Panc1 (cell line): ENCODE data around the gene ST8SIA5. TPM values are rescaled to one million over a fixed set of nuclear protein-coding genes. Genes with fewer than 3 reads are reported as not detected.

Experiments used
- ATAC-seq: fragments of 200-7000 bp; cut with Tn5 transposase; 2 replicates; pipeline ENCODE4 v1.9.1; 2020; ENCODE audit warnings: mild to moderate bottlenecking, moderate library complexity
- BruUV-seq: library from RNA; stranded (reverse); fragments of 400-500 nt; replicated peaks from 2 replicates; lab custom pipeline; 2021; lab: Mats Ljungman, UMichigan
- CTCF ChIA-PET: fragments of 300-600 bp; sonication (Branson Sonifier 250); formaldehyde crosslinking; loops from one replicate; lab custom pipeline; 2022; ENCODE audit warnings: antibody characterized with exemption; lab: Charles Lee
- POLR2A ChIA-PET: fragments of 300-600 bp; sonication (Branson Sonifier 250); formaldehyde crosslinking; loops from one replicate; lab custom pipeline; 2022; ENCODE audit warnings: antibody characterized with exemption; lab: Charles Lee
- DNase-seq: peaks from one replicate; pipeline ENCODE4 v3.0.0-alpha.2; 2010; ENCODE audit warnings: low read depth, low spot score
- H3K27ac ChIP-seq: 2 replicates; pipeline ENCODE4 v1.5.1; 2011; ENCODE audit warnings: mild to moderate bottlenecking, low read length, inconsistent platforms
- H3K27me3 ChIP-seq: fragments of 200-500 bp; sonication (Bioruptor generic); 2 replicates; pipeline ENCODE4 v1.6.0; 2014; ENCODE audit warnings: low read length, inconsistent platforms; ENCODE audit not compliant: control insufficient read depth, insufficient read depth
- H3K36me3 ChIP-seq: fragments of 200-500 bp; sonication (Bioruptor generic); 2 replicates; pipeline ENCODE4 v1.5.1; 2014; ENCODE audit warnings: inconsistent platforms, mild to moderate bottlenecking, low read length, moderate library complexity; ENCODE audit not compliant: control insufficient read depth, insufficient read depth
- H3K4me1 ChIP-seq: 2 replicates; pipeline ENCODE4 v1.5.1; 2011; ENCODE audit warnings: inconsistent platforms, mild to moderate bottlenecking, low read length, moderate library complexity; ENCODE audit not compliant: control insufficient read depth, insufficient read depth
- H3K4me3 ChIP-seq, 2 experiments: 2 replicates each; pipeline ENCODE4 v1.5.1; 2011 to 2012; ENCODE audit warnings: low read depth in 2 of 2, low read length in 2 of 2, mild to moderate bottlenecking in 2 of 2, inconsistent platforms in 1 of 2, moderate library complexity in 1 of 2
- H3K9me3 ChIP-seq: fragments of 200-500 bp; sonication (Bioruptor generic); 2 replicates; pipeline ENCODE4 v1.5.1; 2014; ENCODE audit warnings: low read depth, mild to moderate bottlenecking, inconsistent platforms, low read length, moderate library complexity; ENCODE audit not compliant: control insufficient read depth, insufficient read depth
- CTCF ChIP-seq: fragments of 450-650 bp; IDR thresholded peaks from 2 replicates; pipeline ENCODE4 v1.5.1; 2017; ENCODE audit warnings: mild to moderate bottlenecking
- POLR2AphosphoS5 ChIP-seq: IDR thresholded peaks from 2 replicates; pipeline ENCODE4 v1.6.1; 2012; ENCODE audit warnings: mild to moderate bottlenecking, low read depth, low read length, moderate library complexity
- REST ChIP-seq, 2 experiments: IDR thresholded peaks; 2 replicates each; pipeline ENCODE4 v1.6.1; 2011 to 2012; ENCODE audit warnings: low read depth in 2 of 2, control low read depth in 1 of 2, low read length in 1 of 2, mild to moderate bottlenecking in 1 of 2, moderate library complexity in 1 of 2; ENCODE audit not compliant: insufficient read depth in 1 of 2
- SIN3A ChIP-seq: IDR thresholded peaks from 2 replicates; pipeline ENCODE4 v1.6.1; 2012; ENCODE audit warnings: low read depth, mild to moderate bottlenecking, low read length, moderate library complexity, borderline replicate concordance; ENCODE audit not compliant: insufficient read depth
- TCF7L2 ChIP-seq: IDR thresholded peaks from 2 replicates; pipeline ENCODE4 v1.6.1; 2011; ENCODE audit warnings: mild to moderate bottlenecking, low read depth, low read length, inconsistent platforms
- in situ Hi-C: cut with HindIII; loops from 2 replicates; pipeline ENCODE4 v1.10.0; 2016; ENCODE audit warnings: low sequenced_read_pairs, low pct_unique_long_range_greater_than_20kb
- intact Hi-C: fragments of 100-400 bp; cut with micrococcal nuclease; formaldehyde crosslinking; loops from one replicate; pipeline ENCODE4 v1.10.0; 2022; ENCODE audit not compliant: unreplicated experiment
- total RNA-seq: library from RNA; stranded (reverse); gene quantifications from one replicate; pipeline ENCODE4 v1.2.1, GENCODE V29; 2021; ENCODE audit not compliant: unreplicated experiment

Gene ST8SIA5
- total RNA-seq, 1 experiment from 2014 or later = 0.15 TPM

- H3K36me3 ChIP-seq = no peaks in the 10 kb centered on the region
- POLR2A ChIA-PET = no interaction called here
- no peak overlapping the region for H3K27ac ChIP-seq
- no peaks in the 10 kb centered on the region for H3K9me3 ChIP-seq
- DNase-seq = no peak
- no peak for ATAC-seq
- no peaks in the 10 kb centered on the region for H3K4me1 ChIP-seq
- no peak overlapping the region for H3K4me3 ChIP-seq
- intact Hi-C loops (no loop called here), in situ Hi-C loops (no loop called here)
- no TSS peak for BruUV-seq
- CTCF ChIA-PET = no interaction called here
- TF ChIP-seq SIN3A = no peak
- no peak for TF ChIP-seq POLR2AphosphoS5
- no peak for TF ChIP-seq TCF7L2
- TF ChIP-seq CTCF = no peak
- TF ChIP-seq REST (IDR thresholded peaks at IDR 0.05; ENCODE audit: insufficient read depth in 1 of 2, low read depth in 2 of 2, low read length in 1 of 2) = no peak
- no peaks in the 10 kb centered on the region for H3K27me3 ChIP-seq
These were observed 25.5 kb downstream of the ST8SIA5 start for GRCh38 chr18:46731316-46731715.

- BruUV-seq = no TSS peak
- no peaks in the 10 kb centered on the region for H3K27me3 ChIP-seq
- H3K36me3 ChIP-seq = no peaks in the 10 kb centered on the region
- no peak overlapping the region for H3K4me3 ChIP-seq
- no peaks in the 10 kb centered on the region for H3K9me3 ChIP-seq
- DNase-seq = no peak
- TF ChIP-seq SIN3A = no peak
- no peak for TF ChIP-seq POLR2AphosphoS5
- no peak for TF ChIP-seq TCF7L2
- TF ChIP-seq CTCF = no peak
- CTCF ChIA-PET = no interaction called here
- no peak for ATAC-seq
- H3K27ac ChIP-seq = no peak overlapping the region
- in situ Hi-C loops (no loop called here), intact Hi-C loops (no loop called here)
- POLR2A ChIA-PET = no interaction called here
- no peaks in the 10 kb centered on the region for H3K4me1 ChIP-seq
These were observed 28.5 kb downstream of the ST8SIA5 start for GRCh38 chr18:46728219-46728930.
